Gastroesophageal sphincter (tissue), 2 donors: ENCODE data around the gene PARD3.

ENCODE experiments used
- EP300 ChIP-seq: sonication (generic); formaldehyde crosslinking; IDR thresholded peaks from one replicate; pipeline ENCODE4 v1.6.1; 2017; ENCODE audit warnings: antibody characterized with exemption, mild to moderate bottlenecking
- POLR2AphosphoS5 ChIP-seq: sonication (generic); formaldehyde crosslinking; IDR thresholded peaks from one replicate; pipeline ENCODE4 v1.6.1; 2017; ENCODE audit warnings: antibody characterized with exemption

DNA sequence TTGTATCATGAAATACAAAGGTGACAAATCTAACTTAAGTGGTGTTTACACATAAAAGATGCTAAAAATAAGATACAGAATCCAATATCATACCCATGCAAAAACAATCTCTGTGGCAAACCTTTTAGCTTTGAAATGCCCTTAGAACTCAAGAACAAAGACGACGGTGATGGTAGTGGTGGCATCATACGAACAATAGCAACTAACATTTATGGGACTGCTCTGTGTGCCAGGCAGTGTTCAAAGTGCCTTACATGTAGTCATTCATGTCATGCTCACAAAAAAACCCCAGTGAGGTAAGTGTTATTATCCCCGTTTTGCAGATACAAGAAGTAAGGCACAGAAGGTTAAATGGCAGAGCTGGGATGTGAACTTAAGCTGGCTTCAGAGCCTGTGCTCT lies 563.9 kb downstream of the PARD3 start:
- TF ChIP-seq EP300 (no peak), POLR2AphosphoS5 (no peak)
